ENCODE data around the gene TNS3.

GRCh38 chr7:47413526-47414341, 168.2 kb downstream of the TNS3 start:
- TF ChIP-seq TAL1 (IDR thresholded peaks at IDR 0.05) (no peak), ZC3H4 (CRISPR knock-in tag; IDR thresholded peaks at IDR 0.05; ENCODE audit: borderline replicate concordance) (no peak), POLR2AphosphoS5 (IDR thresholded peaks at IDR 0.05; ENCODE audit: control insufficient read depth, insufficient read depth, low read depth, low read length) (no peak), ZNF174 (CRISPR knock-in tag; IDR thresholded peaks at IDR 0.05) (no peak), NR2F6 (CRISPR knock-in tag; IDR thresholded peaks at IDR 0.05) (no peak), HDAC6 (IDR thresholded peaks at IDR 0.05; ENCODE audit: low read depth, low read length) (no peak), DPF2 (IDR thresholded peaks at IDR 0.05) (no peak)
